RWPE1 (cell line): ENCODE results near the gene LCMT1.
"Not testable (repeated sequence)": the region's sequence is repeated elsewhere in the genome, so short reads cannot be mapped to it uniquely, and the experiment has no call there.

ENCODE experiments used
- CTCF ChIA-PET: fragments of 350-600 bp; sonication (Branson Sonifier 250); formaldehyde crosslinking; extraction: SDS; loops from one replicate; lab custom pipeline; 2021; lab: Yijun Ruan, JAX
- POLR2A ChIA-PET: fragments of 400-600 bp; formaldehyde crosslinking; extraction: SDS; loops from one replicate; lab custom pipeline; 2020; ENCODE audit warnings: antibody characterized with exemption; ENCODE audit not compliant: low non-redundant PET; lab: Yijun Ruan, JAX
- DNase-seq: peaks from one replicate; pipeline ENCODE4 v3.0.0; 2012; ENCODE audit warnings: low spot score
- H3K27ac ChIP-seq: fragments of 450-650 bp; 2 replicates; pipeline ENCODE4 v1.5.1; 2017
- TF ChIP-seq, protein P1 (sequence below): fragments of 450-650 bp; conservative IDR thresholded peaks from 2 replicates; pipeline ENCODE4 v1.5.1; 2017; ENCODE audit warnings: low read depth, mild to moderate bottlenecking

Gene LCMT1

DNA sequence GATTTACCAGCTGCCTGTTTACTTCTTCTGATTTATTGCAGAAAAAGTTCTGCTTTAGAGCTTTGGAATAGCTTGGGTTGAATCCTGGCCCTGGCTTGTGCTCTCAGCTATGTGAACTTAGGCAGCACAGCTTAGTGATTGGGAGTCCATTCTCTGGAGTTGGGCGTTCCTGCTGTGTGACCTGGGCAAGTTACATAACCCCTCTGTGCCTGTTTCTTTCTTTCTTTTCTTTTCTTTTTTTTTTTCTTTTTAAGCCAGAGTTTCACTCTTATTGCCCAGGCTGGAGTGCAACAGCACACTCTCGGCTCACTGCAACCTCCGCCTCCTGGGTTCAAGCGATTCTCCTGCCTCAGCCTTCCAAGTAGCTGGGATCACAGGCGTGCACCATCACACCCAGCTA is 53.7 kb downstream of the LCMT1 start:
- no peak for DNase-seq
- ChIA-PET CTCF (interaction anchor here (1.1 kb wide), 1 partner anchor 9 kb away, joined by 3 read pairs; no protein-coding TSS in a partner anchor), POLR2A (no interaction called here)
- no peak overlapping the region for H3K27ac ChIP-seq
- TF ChIP-seq, protein P1, sequence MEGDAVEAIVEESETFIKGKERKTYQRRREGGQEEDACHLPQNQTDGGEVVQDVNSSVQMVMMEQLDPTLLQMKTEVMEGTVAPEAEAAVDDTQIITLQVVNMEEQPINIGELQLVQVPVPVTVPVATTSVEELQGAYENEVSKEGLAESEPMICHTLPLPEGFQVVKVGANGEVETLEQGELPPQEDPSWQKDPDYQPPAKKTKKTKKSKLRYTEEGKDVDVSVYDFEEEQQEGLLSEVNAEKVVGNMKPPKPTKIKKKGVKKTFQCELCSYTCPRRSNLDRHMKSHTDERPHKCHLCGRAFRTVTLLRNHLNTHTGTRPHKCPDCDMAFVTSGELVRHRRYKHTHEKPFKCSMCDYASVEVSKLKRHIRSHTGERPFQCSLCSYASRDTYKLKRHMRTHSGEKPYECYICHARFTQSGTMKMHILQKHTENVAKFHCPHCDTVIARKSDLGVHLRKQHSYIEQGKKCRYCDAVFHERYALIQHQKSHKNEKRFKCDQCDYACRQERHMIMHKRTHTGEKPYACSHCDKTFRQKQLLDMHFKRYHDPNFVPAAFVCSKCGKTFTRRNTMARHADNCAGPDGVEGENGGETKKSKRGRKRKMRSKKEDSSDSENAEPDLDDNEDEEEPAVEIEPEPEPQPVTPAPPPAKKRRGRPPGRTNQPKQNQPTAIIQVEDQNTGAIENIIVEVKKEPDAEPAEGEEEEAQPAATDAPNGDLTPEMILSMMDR: no peak

DNA sequence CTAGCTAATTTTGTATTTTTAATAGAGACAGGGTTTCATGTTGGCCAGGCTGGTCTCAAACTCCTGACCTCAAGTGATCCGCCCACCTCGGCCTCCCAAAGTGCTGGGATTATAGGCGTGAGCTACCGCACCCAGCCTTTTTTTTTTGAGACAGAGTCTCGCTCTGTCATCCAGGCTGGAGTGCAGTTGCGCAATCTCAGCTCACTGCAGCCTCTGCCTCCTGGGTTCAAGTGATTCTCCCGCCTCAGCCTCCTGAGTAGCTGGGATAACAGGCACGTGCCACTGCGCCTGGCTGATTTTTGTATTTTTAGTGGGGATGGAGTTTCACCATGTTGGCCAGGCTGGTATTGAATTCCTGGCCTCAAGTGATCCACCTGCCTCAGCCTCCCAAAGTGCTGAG is 56.4 kb downstream of the LCMT1 start:
- H3K27ac ChIP-seq, DNase-seq, POLR2A ChIA-PET: not testable (repeated sequence)
- CTCF ChIA-PET: interaction anchor here (0.6 kb wide), 1 partner anchor 42 kb away, joined by 3 read pairs; no protein-coding TSS in a partner anchor

DNA sequence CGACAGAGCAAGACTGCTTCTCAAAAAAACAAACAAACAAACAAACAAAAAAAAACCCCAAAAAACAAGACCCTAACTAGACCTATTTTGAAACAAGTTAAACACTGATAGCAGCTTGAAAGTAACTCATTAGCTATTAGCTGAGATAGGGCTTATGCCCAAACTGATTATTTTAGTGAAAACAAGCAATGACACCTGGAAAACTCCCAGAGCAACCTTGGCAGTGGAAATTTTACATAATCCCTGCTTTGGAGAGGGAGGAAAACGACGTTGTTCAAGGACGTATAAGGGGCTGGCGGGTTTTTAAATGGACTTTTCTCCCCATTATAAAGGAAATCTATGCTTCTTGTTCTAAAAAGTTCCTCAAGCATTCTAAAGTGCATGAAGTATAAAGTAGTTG is 59.8 kb downstream of the LCMT1 start:
- H3K27ac ChIP-seq: no peak overlapping the region
- POLR2A ChIA-PET: no interaction called here
- TF ChIP-seq, protein P1: no peak
- DNase-seq: no peak
- CTCF ChIA-PET: interaction anchor here (0.9 kb wide), 1 partner anchor 675 kb away, joined by 4 read pairs; no protein-coding TSS in a partner anchor

DNA sequence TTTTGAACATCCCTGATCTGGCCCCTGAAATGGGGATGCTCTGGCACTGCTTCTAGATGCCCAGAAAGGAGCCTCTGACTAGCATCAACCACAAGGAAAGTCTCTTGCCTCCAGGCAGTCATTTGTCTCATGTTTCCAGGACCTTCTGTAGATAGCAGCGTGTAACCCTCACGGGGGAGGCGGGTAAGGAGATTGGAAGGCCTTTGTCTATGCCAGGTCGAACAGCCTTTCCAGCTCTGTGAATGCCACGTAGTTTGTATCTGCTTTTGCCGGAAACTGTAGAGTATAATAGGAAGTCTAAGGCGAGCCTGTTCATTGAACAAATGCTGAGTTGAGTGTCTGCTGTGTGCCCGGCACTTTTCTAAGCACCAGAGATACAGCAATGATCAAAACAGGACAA is 61.3 kb downstream of the LCMT1 start:
- POLR2A ChIA-PET: no interaction called here

DNA sequence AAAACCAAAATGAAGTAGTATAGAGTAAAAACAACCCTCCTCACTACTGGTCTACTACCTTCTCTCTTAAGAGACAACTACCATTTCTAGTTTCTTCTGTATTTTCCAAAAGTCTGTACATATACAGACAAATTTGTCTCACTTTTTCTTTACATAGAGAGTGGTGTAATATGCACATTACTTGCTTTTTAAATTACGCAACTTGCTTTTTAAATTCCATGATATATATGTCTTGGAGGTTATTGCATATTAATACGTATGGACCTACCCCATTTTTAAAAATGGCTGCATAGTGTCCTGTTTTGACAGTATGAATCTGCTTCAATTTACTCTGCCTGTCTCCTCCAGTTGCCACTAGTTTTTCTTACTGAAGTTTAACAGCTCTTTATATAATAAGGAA is 62.7 kb downstream of the LCMT1 start:
- DNase-seq: no peak
- POLR2A ChIA-PET: no interaction called here
- CTCF ChIA-PET: interaction anchor here (1.0 kb wide), 1 partner anchor 9 kb away, joined by 3 read pairs; no protein-coding TSS in a partner anchor
- H3K27ac ChIP-seq: no peak overlapping the region
- TF ChIP-seq, protein P1: no peak

More for the DNA sequence above, 61.3 kb downstream of the LCMT1 start:
- TF ChIP-seq, protein P1: no peak
- CTCF ChIA-PET: no interaction called here
- H3K27ac ChIP-seq: no peak overlapping the region
- no peak for DNase-seq

DNA sequence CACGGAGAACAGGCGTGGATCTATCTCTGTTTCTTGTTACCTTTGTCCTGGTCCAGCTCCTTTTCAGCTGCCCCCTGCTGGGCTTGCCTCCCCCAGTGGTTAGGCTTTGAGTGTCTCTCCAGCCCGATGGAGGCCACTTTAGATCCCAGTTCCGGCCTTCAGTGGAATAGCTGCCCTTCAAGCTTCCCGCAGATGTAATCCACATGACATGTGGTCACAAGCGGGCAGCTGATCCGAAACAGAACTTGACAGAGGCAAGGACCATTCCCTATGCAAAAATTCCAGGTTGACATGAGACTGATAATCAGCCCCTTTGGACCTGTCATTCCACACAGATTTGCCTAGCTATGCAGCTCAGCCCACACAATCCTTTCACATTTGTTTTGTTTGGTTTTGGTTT is 64.6 kb downstream of the LCMT1 start:
- ChIA-PET CTCF (interaction anchor here (0.7 kb wide), 1 partner anchor 15 kb away, joined by 6 read pairs; no protein-coding TSS in a partner anchor), POLR2A (no interaction called here)
- no peak for DNase-seq

DNA sequence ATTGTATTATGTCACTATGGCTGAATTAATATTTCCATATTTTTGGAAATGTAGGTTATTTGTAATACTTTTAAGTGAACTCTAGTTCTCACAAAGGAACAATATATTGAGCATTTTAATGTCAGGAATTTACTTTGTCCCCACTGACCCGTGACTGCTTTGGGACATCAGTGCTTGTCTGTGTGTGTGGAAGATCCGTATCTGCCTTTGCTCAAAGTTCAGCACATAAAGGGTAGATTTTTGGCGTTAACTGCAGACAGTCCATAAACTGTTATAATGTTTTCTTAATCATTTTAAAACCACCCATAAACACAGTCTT is 65.9 kb downstream of the LCMT1 start:
- POLR2A ChIA-PET: no interaction called here
- no peak for DNase-seq
- CTCF ChIA-PET: interaction anchor here (0.6 kb wide), 1 partner anchor 1162 kb away, joined by 3 read pairs; no protein-coding TSS in a partner anchor
- no peak overlapping the region for H3K27ac ChIP-seq
- TF ChIP-seq, protein P1: no peak

More for the DNA sequence above, 64.6 kb downstream of the LCMT1 start:
- TF ChIP-seq, protein P1: no peak
- no peak overlapping the region for H3K27ac ChIP-seq
